SU-DHL-6 (cell line): ENCODE data around the gene DPP9.

Experiments used
- EZH2phosphoT487 ChIP-seq: fragments of 200-600 bp; sonication (generic), shearing (Covaris generic); conservative IDR thresholded peaks from 2 replicates; pipeline ENCODE4 v1.6.1; 2018; ENCODE audit warnings: mild to moderate bottlenecking, antibody characterized with exemption, low read length, moderate library complexity, mixed read lengths
- TF ChIP-seq, protein P1 (sequence below): fragments of 200-600 bp; sonication (generic); IDR thresholded peaks from one replicate; pipeline ENCODE4 v1.5.1; 2017; ENCODE audit warnings: antibody characterized with exemption, mild to moderate bottlenecking, low read length, moderate library complexity; ENCODE audit not compliant: insufficient read depth, poor library complexity, severe bottlenecking

DNA sequence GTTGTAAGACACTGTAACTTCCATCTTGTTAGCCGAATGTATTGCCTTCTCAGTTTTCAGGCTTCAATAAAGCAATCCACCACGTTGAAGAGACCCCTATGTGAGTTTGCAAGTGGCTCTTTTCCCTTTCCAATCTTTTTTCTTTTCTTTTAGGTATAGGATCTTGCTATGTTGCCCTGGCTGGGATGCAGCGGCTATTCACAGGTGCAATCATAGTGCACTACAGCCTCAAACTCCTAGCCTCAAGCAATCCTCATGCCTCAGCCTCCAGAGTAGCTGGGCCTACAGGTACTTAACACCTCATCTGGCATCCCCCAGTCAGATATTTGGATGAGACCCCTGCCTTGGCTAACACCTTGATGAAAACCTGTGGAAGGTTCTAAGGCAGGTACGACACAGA, 34.4 kb upstream of the DPP9 start:
- TF ChIP-seq, protein P1, sequence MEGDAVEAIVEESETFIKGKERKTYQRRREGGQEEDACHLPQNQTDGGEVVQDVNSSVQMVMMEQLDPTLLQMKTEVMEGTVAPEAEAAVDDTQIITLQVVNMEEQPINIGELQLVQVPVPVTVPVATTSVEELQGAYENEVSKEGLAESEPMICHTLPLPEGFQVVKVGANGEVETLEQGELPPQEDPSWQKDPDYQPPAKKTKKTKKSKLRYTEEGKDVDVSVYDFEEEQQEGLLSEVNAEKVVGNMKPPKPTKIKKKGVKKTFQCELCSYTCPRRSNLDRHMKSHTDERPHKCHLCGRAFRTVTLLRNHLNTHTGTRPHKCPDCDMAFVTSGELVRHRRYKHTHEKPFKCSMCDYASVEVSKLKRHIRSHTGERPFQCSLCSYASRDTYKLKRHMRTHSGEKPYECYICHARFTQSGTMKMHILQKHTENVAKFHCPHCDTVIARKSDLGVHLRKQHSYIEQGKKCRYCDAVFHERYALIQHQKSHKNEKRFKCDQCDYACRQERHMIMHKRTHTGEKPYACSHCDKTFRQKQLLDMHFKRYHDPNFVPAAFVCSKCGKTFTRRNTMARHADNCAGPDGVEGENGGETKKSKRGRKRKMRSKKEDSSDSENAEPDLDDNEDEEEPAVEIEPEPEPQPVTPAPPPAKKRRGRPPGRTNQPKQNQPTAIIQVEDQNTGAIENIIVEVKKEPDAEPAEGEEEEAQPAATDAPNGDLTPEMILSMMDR: no peak
- TF ChIP-seq EZH2phosphoT487: no peak
